HG03521 (cell line): ENCODE measurements around the gene SRRM2.

ENCODE experiments used
- ATAC-seq: cut with Tn5 transposase; IDR thresholded peaks from one replicate; pipeline ENCODE4 v1.9.1; 2021; ENCODE audit warnings: mild to moderate bottlenecking, moderate library complexity; ENCODE audit not compliant: unreplicated experiment

The SRRM2 gene

DNA sequence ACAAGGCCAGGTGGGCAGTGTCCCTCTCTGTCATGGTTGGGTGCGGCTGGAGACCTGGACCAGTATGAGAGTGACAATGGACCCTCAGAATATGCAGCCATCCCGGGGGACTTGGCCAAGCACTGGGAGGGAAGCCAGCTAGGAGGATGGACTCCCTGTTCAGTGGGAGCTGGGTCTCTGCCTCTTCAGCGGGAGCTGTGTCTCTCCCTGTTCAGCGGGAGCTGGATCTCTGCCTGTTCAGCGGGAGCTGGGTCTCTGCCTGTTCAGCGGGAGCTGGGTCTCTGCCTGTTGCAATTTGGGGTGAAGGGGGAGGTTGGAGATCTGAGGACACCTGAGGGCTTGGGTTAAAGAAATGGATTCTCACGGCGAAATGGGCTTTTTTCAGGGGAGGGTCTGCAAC is 38.7 kb downstream of the SRRM2 start:
- ATAC-seq, result no peak

DNA sequence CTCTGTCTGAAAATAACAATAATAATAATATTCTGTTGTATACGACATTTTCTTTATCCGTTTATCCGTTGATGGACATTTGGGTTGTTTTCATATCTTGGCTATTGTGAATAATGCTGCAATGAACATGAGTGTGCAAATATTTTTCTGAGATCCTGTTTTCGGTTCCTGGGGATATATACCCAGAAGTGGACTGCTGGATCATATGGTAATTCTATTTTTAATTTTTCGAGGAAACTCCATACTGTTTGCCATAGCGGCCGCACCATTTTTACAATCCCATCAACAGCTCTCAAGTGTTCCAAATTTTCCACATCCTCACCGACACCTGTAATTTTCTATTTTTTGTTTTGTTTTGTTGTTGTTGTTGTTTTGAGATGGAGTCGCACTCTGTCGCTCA is 40.5 kb downstream of the SRRM2 start:
- no peak for ATAC-seq

DNA sequence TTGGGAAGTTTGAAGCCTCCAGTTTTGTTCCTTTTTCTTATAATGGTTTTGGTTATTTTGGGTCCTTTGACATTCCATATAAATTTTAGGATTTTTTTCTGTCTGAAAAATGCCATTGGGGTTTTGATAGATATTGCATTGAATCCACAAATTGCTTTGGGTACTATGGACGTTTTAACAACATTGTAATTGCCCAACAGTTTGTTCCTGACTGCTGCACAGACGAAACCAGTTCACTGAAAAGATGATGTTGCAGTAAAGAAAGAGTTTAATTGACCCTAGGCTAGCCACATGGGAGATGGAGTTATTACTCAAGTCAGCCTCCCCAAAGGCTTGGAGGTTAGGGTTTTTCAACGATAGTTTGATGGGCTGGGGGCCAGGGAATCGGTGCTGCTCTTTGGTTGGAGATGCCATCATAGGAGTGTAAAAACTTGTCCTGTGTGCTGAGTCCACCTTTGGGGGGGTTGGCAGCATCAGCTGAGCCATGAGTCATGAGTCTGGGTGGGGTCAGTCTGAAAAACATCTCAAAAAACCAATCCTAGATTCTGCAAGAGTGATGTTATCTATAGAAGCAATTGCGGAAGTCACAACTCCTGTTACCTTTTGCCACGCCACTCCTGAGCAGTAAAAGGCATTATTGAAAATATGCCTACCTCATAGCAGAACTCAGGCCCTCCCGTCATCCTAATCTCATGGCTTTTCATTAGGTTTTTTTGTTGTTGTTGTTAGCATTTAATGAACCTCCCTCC is 43.1 kb downstream of the SRRM2 start:
- ATAC-seq, result no peak

DNA sequence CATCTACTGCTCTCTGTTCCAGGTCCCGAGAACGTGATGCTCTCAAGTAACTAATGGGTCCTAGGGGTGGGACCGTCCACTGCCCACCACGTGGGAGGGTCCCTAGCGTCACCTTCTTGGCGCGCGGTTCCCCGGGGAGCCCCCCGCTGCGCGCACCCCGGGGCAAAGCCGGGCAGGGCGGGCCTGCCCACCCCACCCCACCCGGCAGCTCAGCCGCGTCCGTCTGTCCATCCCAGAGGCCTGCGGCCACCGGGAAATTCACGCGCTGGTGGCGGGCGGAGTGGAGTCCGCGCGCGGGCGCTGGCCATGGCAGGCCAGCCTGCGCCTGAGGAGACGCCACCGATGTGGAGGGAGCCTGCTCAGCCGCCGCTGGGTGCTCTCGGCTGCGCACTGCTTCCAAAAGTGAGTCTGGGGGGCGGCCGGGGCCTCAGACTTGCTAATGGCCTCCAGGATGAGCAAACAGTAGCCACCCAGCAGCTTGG is 46.3 kb downstream of the SRRM2 start:
- no peak for ATAC-seq

DNA sequence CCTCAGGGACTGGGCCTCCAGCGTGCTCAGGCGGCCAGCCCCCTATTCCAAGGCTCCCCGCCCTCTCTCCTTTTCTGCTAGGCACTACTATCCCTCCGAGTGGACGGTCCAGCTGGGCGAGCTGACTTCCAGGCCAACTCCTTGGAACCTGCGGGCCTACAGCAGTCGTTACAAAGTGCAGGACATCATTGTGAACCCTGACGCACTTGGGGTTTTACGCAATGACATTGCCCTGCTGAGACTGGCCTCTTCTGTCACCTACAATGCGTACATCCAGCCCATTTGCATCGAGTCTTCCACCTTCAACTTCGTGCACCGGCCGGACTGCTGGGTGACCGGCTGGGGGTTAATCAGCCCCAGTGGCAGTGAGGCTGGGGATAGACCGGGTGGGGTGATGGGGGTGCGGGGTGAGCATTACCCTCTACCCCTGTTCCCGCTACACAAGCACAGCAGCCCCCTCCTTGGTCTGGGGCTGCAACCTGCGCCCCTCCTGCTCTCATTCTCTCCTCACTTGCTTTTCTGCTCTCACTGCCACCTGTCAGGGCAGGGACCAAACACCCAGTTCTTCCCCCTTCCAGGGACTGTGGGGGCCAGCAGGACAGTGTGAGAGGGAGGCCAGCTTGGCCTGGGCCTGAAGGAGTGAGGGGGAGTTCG is 46.9 kb downstream of the SRRM2 start:
- ATAC-seq, result no peak

DNA sequence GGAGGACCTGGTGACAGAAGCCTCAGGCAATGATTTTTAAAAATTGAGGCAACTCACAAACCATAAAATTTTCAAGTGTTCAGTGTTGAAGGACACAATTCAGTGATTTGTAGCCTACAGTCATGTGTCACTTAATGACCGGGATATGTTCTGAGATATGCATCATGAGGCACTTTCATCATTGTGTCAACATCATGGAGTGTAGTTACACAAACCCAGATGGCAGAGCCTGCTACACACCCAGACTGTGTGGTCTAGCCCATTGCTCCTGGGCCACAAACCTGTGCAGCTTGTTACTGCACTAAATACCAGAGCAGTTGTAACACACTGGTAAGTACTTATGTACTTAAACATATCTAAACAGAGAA is 47.4 kb downstream of the SRRM2 start:
- no peak for ATAC-seq

DNA sequence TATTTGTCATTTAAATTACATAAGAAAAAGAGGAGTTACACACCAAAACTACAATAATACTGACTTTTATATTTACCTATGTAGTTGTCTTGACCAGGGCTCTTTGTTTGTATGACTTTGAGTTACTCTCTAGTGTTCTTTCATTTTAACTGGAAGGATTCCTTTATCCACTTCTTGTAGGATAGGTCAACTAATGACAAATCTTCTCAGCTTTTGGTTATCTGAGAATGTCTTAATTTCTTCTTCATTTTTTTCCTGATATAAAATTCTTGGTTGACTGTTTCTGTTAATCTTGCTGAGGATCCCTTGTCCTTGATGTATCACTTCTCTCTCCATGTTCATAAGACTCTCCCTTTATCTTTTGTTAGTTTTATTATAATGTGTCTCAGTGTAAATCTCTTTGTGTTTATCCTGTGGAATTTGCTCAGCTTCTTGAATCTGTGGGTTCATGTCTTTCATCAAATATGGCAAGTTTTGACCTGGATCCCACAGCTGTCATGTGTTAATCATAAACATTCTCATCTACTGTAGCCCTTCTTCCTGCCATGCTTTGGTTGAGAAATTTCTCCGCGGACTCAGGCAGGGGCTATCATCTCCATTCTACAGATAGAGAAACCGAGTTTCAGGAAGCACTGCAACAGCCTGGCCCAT is 51.2 kb downstream of the SRRM2 start:
- ATAC-seq, result no peak

DNA sequence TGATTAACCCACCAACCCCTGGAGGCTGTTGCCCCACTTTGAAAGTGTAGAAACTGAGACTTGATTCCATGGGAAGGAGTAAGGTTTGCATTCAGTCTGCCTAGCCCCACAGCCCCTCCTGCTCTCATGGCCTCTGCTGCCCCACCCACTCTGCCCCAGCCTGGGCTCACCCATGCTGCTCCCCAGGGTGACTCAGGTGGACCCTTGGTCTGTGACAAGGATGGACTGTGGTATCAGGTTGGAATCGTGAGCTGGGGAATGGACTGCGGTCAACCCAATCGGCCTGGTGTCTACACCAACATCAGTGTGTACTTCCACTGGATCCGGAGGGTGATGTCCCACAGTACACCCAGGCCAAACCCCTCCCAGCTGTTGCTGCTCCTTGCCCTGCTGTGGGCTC is 52.3 kb downstream of the SRRM2 start:
- ATAC-seq, result no peak

DNA sequence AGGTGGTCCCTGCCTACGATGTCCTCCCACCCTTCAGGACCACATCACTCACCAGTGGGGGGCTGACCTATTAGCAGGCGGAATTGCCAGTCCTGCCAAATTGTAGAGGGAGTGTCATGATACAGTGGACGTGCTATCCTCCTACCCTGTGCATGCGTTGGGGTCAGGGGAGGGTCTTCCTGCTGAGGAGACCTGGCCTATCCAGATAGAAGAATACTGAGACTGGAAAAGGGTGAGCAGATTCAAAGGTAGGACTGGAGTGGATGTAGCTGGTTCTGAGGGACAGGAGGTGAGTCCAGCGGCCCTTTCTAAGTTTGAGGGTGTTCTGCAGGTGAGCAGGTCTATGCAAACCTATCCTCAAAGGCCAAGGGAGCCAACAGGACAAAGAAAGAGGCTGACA is 53.8 kb downstream of the SRRM2 start:
- no peak for ATAC-seq

DNA sequence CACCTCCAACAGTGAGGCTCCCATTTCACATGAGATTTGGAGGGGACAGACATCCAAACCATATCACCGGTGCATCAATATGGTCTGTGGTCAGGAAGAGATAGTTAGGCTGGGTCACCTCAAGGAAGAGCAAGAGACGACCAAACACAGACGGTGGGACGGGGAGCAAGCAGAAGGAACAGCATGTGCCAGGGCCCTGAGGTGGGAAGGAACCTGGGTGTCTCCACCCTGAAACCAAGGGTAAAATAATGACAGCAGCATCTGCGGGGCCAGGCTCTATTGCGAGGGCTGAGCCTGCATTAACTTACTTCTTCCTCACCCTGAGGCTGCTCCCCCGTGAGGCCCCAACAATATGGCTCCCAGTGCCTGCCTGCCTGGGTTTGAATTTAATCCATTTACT is 55.7 kb downstream of the SRRM2 start:
- no peak for ATAC-seq

DNA sequence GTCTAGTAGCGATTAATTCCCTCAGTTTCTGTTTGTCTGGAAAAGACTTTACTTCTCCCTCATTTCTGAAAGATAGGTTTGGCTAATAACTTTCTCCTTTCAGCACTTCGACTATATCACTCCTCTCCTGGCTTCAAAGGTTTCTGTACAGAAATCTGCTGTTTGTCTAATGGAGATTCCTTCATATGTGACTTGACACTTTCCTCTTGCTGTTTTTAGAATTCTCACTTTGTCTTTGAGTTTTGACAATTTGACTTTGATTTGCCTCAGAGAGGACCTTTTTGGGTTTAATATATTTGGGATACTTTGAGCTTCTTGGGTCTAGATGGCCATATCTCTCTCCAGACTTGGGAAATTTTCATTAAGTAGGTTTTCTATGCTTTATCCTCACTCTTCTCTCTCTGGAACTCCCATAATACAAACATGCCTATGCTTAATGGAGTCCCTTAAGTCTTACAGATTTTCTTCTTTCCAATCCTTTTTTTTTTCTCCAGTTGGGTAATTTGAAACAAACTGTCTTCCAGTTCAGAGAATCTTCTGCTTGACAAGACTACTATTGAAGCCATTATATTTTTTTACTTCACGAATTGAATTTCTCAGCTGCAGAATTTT is 56.8 kb downstream of the SRRM2 start:
- ATAC-seq, result no peak

DNA sequence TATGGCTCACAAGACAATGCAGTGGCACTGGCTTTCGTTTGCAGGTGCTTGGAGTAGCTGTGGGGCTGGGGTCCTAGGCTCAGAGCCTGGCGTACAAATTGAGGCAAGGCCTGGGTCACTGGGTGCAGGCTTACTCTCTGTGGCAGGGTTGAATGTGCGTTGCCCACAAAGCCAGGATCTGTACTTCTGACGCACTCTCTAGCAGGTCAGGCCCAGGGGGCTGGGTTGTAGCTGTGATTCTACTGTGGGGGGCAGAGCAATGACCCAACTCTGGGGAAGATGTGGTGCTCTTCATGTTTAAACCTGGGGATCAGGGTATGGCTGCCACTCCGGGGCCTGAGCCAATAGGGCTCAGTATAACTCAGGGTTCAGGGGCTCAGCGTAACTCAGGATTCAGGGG is 58.2 kb downstream of the SRRM2 start:
- no peak for ATAC-seq

DNA sequence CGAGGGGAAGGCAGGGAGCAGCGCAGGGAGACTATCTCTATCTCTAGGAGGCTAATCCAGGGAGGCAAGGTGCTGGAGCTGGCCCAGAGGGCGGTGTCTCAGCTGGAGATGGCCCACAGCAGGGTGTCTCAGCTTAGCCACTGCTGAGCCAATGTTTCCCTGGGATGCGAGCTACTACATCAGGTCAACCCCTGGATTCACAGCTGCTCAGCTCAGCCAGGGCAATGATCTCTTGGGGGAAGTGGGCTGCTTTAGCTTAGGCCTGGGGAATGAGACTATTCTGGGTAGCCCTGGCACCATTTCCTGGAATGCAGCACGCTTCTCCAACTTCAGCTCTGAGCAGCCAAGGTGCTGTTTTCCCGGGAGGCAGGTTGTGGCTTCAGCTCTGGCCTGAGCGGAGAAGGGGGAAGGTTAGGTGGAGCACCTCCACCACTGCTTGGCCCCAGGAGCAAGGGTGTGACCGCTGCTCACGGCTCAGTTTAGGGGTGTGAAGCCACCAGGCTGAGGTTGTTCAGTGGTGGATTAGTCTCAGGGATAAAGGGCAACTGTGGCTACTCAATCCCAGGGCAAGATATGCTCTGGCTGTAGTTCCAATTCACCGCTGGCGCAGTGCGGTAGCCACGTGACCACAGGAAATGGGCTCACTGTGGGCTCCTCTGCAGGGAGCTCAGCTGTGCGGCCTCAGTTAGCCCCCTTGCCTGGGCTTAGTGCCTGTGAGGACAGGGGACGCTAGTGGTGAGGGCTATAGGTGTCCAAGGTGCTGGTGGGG is 59.4 kb downstream of the SRRM2 start:
- no peak for ATAC-seq

DNA sequence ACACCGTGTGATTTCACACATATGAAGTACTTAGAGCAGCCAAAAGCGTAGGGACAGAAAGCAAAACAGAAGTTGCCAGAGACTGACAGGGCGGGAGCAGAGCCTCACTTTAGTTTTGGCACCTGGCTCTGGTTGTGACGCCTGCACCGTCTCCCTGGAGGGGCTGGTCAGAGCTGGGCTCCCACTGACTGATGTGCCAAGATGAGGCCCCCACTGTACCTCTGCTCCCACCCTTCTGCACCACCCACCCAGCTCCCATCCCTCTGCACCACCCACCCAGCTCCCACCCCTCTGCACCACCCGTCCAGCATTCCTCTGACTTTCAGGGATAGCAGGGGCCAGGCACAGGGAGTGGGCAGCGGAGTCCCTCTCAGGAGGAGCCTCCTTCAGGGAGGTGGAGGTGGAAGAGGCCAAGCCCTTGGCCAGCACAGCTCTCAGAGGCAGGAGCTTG is 61.4 kb downstream of the SRRM2 start:
- no peak for ATAC-seq

DNA sequence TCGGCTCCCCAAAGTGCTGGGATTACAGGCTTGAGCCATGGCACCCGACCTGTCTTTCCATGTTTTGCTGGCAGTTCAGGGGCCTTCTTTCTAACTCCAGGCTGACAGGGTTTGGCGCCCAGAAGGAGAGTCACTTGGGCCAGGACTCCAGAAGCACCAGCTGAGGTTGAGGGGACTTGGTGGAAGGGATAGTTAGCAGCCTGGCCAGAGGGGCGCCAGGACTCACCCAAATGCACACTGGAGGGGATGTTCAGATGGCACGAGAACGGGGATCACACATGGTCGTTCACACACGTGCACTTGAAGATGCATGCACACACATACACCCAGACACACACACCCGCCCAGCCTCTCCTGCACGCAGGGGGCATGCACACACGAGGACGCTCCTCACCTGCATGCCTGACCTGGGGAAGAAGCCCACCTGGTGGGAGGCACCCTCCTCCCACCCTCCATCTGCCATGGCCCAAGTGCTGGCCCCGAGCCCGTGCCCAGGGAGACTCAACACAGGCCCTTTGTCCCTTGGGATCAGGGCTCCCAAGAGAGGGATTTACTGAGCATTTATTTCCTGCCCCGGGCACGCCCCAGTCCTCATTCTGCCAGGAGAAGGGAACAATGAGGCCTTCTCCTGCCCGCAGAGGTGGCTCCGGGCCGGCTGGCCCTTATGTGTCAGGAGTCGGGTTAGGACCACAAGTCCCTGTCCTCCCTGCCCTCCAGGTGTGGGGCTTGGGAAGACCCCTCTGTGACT is 62.3 kb downstream of the SRRM2 start:
- ATAC-seq, result no peak

DNA sequence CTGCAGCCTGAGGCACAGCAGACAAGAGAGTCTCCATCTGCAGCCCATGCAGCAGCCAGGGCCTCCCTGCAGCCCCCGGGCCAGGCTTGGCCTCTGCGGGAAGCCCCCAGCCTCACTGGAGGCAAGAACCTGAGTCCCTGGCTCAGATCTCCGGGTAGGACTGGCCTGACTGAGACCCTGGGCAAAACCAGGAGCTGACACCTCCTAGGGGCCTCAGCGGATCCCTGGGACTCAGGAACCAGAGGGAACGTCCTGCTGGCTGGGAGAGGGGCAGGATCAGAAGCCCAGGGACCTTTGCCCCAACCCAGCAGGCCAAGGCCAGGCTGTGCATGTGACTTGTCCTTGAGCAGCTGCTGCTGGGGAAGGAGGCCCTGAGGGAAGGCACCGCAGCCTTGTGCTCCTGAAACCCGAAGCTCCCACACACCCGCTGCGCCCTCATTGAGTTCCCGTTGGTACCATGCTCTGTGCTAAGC is 62.9 kb downstream of the SRRM2 start:
- no peak for ATAC-seq

DNA sequence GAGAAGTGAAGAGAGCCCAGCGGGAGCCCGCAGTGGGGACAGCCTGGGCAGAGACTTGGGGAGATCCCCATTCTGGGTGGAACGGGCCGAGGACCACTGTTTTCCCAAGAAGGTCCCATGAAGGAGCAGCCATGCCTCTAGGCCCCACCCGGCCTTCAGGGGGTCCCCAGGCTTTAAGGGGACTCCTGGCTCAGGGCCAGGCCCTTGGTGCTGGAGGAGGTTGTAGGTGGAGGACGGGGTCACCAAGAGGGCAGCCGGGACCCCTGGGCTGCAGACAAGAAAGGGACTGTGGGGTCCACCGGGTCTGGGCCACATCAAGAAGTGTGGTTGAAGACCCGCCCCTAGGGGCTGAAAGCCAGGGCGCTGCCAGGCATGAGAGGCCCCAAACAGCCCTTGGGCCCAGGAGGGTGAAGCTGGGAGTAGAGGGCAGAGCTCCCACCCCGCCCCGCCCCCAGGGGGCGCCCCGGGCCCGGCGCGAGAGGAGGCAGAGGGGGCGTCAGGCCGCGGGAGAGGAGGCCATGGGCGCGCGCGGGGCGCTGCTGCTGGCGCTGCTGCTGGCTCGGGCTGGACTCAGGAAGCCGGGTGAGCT is 64.4 kb downstream of the SRRM2 start, which contains the start of gene PRSS21:
PRSS21 (plus strand) TSS at position 487 of the 589 bp plus-strand sequence; CDS start at position 519, 32 bp downstream.
- ATAC-seq, result no peak

DNA sequence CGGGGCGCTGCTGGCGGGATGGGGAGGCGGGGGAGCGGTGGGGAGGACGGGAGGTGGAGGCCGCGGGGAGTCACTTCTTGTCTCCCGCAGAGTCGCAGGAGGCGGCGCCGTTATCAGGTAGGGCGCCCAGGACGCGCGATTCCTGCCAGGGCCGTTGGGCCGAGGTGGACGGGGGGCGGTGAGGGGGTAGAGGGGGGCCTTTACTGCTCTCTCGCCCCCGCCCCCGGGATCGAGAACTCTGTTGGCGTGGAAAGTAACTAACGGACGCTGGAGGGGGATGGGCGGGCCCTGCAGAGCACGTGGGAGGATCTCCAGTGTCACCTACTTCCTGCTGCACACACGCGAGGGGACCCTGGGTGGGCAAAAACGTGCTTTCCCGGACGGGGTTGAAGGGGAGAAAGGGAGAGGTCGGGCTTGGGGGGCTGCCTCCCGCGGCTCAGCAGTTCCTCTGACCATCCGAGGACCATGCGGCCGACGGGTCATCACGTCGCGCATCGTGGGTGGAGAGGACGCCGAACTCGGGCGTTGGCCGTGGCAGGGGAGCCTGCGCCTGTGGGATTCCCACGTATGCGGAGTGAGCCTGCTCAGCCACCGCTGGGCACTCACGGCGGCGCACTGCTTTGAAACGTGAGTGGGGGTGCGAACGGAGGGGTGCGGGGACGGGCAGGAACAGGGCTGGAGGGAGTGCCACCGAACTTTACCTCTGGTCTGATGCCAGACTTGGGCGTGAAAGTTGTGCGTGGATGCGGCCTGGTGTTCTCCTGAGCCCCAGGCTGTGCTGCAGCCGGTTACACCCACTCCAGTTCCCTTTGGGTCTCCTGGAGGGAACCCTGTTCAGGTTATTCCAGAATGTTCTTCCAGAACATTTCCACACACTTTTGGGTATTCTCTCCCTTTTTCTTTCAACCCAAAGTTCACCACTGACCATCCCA is 65.2 kb downstream of the SRRM2 start:
- ATAC-seq, result no peak
